IMR-90 (cell line): ENCODE measurements around the gene ARSB. TPM values are rescaled to one million over a fixed set of nuclear protein-coding genes. Genes with fewer than 3 reads are reported as not detected.

Source experiments
- ATAC-seq: fragments of 200-7000 bp; cut with Tn5 transposase; 2 replicates; pipeline ENCODE4 v1.9.1; 2020; ENCODE audit warnings: low read depth, mild to moderate bottlenecking, moderate library complexity
- BruUV-seq: library from RNA; stranded (reverse); fragments of 400-500 nt; replicated peaks from 2 replicates; lab custom pipeline; 2021; lab: Mats Ljungman, UMichigan
- CTCF ChIA-PET: fragments of 300-600 bp; formaldehyde crosslinking; extraction: SDS; loops from one replicate; lab custom pipeline; 2021; ENCODE audit warnings: antibody characterized with exemption; lab: Yijun Ruan, JAX
- POLR2A ChIA-PET: fragments of 300-600 bp; sonication (Branson Sonifier 250); formaldehyde crosslinking; loops from one replicate; lab custom pipeline; 2022; ENCODE audit warnings: antibody characterized with exemption; ENCODE audit not compliant: unreplicated experiment; lab: Charles Lee
- DNase-seq: peaks from one replicate; pipeline ENCODE4 v3.0.0; 2013
- H2AFZ ChIP-seq: replicated peaks from 2 replicates; pipeline ENCODE3; 2013; ENCODE audit warnings: low read length, mild to moderate bottlenecking; ENCODE audit not compliant: poor library complexity
- H2AK5ac ChIP-seq: 2 replicates; pipeline ENCODE4 v1.6.1; 2013; ENCODE audit warnings: low read depth, low read length, inconsistent platforms
- H2AK9ac ChIP-seq: replicated peaks from 2 replicates; pipeline ENCODE3; 2013; ENCODE audit warnings: mild to moderate bottlenecking, low read depth, low read length, moderate library complexity; ENCODE audit not compliant: poor library complexity
- H2BK120ac ChIP-seq: 2 replicates; pipeline ENCODE4 v1.6.1; 2013; ENCODE audit warnings: low read depth, low read length, inconsistent platforms
- H2BK15ac ChIP-seq: 3 replicates; pipeline ENCODE4 v1.6.1; 2013; ENCODE audit warnings: low read depth, low read length, inconsistent platforms
- H2BK20ac ChIP-seq: 2 replicates; pipeline ENCODE4 v1.6.1; 2013; ENCODE audit warnings: low read depth, mild to moderate bottlenecking, inconsistent platforms, low read length, moderate library complexity
- H2BK5ac ChIP-seq: 2 replicates; pipeline ENCODE4 v1.6.1; 2013; ENCODE audit warnings: mild to moderate bottlenecking, low read depth, low read length, inconsistent platforms; ENCODE audit not compliant: poor library complexity, severe bottlenecking
- H3K14ac ChIP-seq: replicated peaks from 2 replicates; pipeline ENCODE4 v1.6.1; 2013; ENCODE audit warnings: low read depth, low read length, inconsistent platforms
- H3K18ac ChIP-seq: 2 replicates; pipeline ENCODE4 v1.6.1; 2013; ENCODE audit warnings: low read depth, low read length, control low read depth
- H3K23ac ChIP-seq: 2 replicates; pipeline ENCODE4 v1.6.1; 2013; ENCODE audit warnings: low read depth, low read length, inconsistent platforms
- H3K27ac ChIP-seq: 2 replicates; pipeline ENCODE4 v1.5.1; 2013; ENCODE audit warnings: mild to moderate bottlenecking, control low read depth, low read length; ENCODE audit not compliant: insufficient read depth
- H3K27me3 ChIP-seq: 2 replicates; pipeline ENCODE4 v1.6.1; 2013; ENCODE audit warnings: low read length; ENCODE audit not compliant: control insufficient read depth, insufficient read depth
- H3K36me3 ChIP-seq: 2 replicates; pipeline ENCODE4 v1.6.1; 2013; ENCODE audit warnings: low read length, mixed read lengths; ENCODE audit not compliant: control insufficient read depth, insufficient read depth
- H3K4ac ChIP-seq: 2 replicates; pipeline ENCODE4 v1.6.1; 2013; ENCODE audit warnings: low read depth, low read length, inconsistent platforms
- H3K4me1 ChIP-seq: 2 replicates; pipeline ENCODE4 v1.6.1; 2013; ENCODE audit warnings: low read length, mixed read lengths; ENCODE audit not compliant: control insufficient read depth, insufficient read depth
- H3K4me2 ChIP-seq: 2 replicates; pipeline ENCODE4 v1.6.1; 2013; ENCODE audit warnings: low read depth, mild to moderate bottlenecking, control low read depth, low read length, moderate library complexity
- H3K4me3 ChIP-seq: 2 replicates; pipeline ENCODE4 v1.5.1; 2013; ENCODE audit warnings: low read depth, mild to moderate bottlenecking, control low read depth, low read length, moderate library complexity; ENCODE audit not compliant: insufficient read depth
- H3K56ac ChIP-seq: 2 replicates; pipeline ENCODE4 v1.6.1; 2013; ENCODE audit warnings: low read length, inconsistent platforms; ENCODE audit not compliant: insufficient read depth; ENCODE audit errors: extremely low read depth
- H3K79me1 ChIP-seq, 2 experiments: 2 replicates each; pipeline ENCODE4 v1.6.1; 2013; ENCODE audit warnings: low read length in 2 of 2, inconsistent platforms in 1 of 2, low read depth in 1 of 2
- H3K9ac ChIP-seq: 2 replicates; pipeline ENCODE4 v1.6.1; 2013; ENCODE audit warnings: low read depth, low read length, control low read depth
- H3K9me1 ChIP-seq: 2 replicates; pipeline ENCODE4 v1.6.1; 2013; ENCODE audit warnings: low read length, inconsistent platforms; ENCODE audit not compliant: insufficient read depth
- H3K9me3 ChIP-seq: 2 replicates; pipeline ENCODE4 v1.6.1; 2013; ENCODE audit warnings: low read length; ENCODE audit not compliant: control insufficient read depth, insufficient read depth
- H4K20me1 ChIP-seq: 2 replicates; pipeline ENCODE4 v1.6.1; 2013; ENCODE audit warnings: low read length, inconsistent platforms; ENCODE audit not compliant: insufficient read depth
- H4K5ac ChIP-seq: 2 replicates; pipeline ENCODE4 v1.6.1; 2013; ENCODE audit warnings: mild to moderate bottlenecking, low read depth, low read length, control low read depth
- H4K8ac ChIP-seq, 2 experiments: 2 replicates each; pipeline ENCODE4 v1.6.1; 2013; ENCODE audit warnings: low read depth in 2 of 2, low read length in 2 of 2, control low read depth in 1 of 2, inconsistent platforms in 1 of 2
- H4K91ac ChIP-seq: 2 replicates; pipeline ENCODE4 v1.6.1; 2013; ENCODE audit warnings: low read depth, low read length, inconsistent platforms; ENCODE audit not compliant: insufficient read depth
- BHLHE40 ChIP-seq: fragments of 150-350 bp; IDR thresholded peaks from 2 replicates; pipeline ENCODE4 v1.6.1; 2016; ENCODE audit warnings: mild to moderate bottlenecking, low read depth, low read length
- RAD21 ChIP-seq: IDR thresholded peaks from 2 replicates; pipeline ENCODE4 v1.6.1; 2012; ENCODE audit warnings: low read length, improper control_type of control experiment
- WGBS, 2 experiments: methylation state at CpG; one replicate each; pipeline versions ENCODE4 v1.1.5 to v1.1.7; 2013; ENCODE audit warnings: missing lambda C conversion rate in 2 of 2; ENCODE audit not compliant: insufficient read length in 1 of 2; ENCODE audit errors: extremely low coverage in 2 of 2; 5-methylcytosine and 5-hydroxymethylcytosine counted together
- dilution Hi-C: fragments of 300-500 bp; cut with HindIII; formaldehyde crosslinking; loops from one replicate; pipeline ENCODE4 v1.14.3; 2018; ENCODE audit warnings: low sequenced_read_pairs; ENCODE audit not compliant: unreplicated experiment
- in situ Hi-C: fragments of 300-500 bp; cut with MboI; formaldehyde crosslinking; loops from 3 replicates; pipeline ENCODE4 v1.14.3; 2019; ENCODE audit warnings: low sequenced_read_pairs, inconsistent platforms, mixed read lengths
- intact Hi-C: fragments of 100-400 bp; cut with micrococcal nuclease; formaldehyde crosslinking; loops from 2 replicates; pipeline ENCODE4 v1.10.0; 2022
- polyA plus RNA-seq, 3 experiments: library from polyadenylated mRNA; depleted of rRNA; stranded (reverse); fragments of >200 nt; gene quantifications; 2 replicates each; pipeline ENCODE4 v1.2.3, GENCODE V29; 2012; ENCODE audit warnings: low replicate concordance in 1 of 3
- total RNA-seq: library from RNA; depleted of rRNA; stranded (reverse); fragments of >200 nt; gene quantifications from 2 replicates; pipeline ENCODE4 v1.2.3, GENCODE V29; 2012
- TF ChIP-seq, protein P1 (sequence below): fragments of 150-350 bp; IDR thresholded peaks from 2 replicates; pipeline ENCODE4 v1.6.1; 2017; ENCODE audit warnings: mild to moderate bottlenecking, antibody characterized with exemption, low read length, low read depth

ARSB gene
- total and polyA plus RNA-seq, 2 of the 4 experiments (the other 2 are of a cell fraction), result 16.0 to 16.3 TPM

DNA sequence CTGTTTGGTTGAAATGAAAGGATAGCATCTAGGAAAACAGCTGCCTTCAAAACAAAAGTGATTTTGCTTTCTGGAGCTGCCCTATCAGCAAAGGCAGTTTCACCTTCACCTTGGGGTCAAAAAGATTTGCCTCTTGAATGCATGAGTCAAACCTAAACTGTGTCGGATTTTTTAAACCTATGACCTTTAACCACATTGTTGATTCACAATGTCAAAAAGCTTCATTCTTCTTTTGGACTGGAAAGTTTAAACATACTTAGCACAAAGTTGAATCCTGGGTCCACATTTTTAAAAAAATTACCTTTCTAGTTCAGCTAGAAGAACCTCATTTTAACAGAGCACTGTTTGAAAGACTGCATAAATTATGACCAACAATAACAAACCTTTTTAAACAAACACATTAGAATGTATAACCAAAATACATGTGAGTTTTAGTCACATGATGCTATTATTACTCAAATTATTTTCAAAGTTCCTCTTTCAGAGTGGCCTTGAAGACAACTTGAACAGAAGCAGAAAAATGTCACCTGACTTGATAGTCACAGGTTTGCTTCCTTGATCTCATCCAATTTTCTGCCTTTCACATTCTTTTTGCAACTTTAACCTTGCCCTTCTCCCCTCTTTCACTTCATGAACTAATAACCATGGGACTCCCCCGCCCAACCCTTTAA, 226.8 kb downstream of the ARSB start:
- in situ Hi-C loops (no loop called here), dilution Hi-C loops (no loop called here), intact Hi-C loops (loop anchor here (5.0 kb wide), 1 partner anchor 209 kb away; no protein-coding TSS in a partner anchor)
- H3K4me2 ChIP-seq, result 0 out of 2 replicates have a peak overlapping the region, but pooled peaks have one; percentile 23
- H2BK120ac ChIP-seq, result peak overlapping the region; percentile 30; the same call in 1 of the 2 replicates
- TF ChIP-seq, protein P1, sequence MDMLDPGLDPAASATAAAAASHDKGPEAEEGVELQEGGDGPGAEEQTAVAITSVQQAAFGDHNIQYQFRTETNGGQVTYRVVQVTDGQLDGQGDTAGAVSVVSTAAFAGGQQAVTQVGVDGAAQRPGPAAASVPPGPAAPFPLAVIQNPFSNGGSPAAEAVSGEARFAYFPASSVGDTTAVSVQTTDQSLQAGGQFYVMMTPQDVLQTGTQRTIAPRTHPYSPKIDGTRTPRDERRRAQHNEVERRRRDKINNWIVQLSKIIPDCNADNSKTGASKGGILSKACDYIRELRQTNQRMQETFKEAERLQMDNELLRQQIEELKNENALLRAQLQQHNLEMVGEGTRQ, result peak; percentile 39; the same call in 1 of the 2 replicates
- TF ChIP-seq RAD21, result no peak
- TF ChIP-seq BHLHE40, result peak; percentile 10; the same call in 1 of the 2 replicates
- POLR2A ChIA-PET, result interaction anchor here (0.6 kb wide), 1 partner anchor 186 kb away, joined by 3 read pairs; no protein-coding TSS in a partner anchor
- no peak overlapping the region for H2BK15ac ChIP-seq
- DNase-seq (peak; percentile 84), ATAC-seq (peak; percentile 71)
- H3K4ac ChIP-seq, result no peak overlapping the region
- no peak overlapping the region for H2AK9ac ChIP-seq
- no peak overlapping the region for H3K4me3 ChIP-seq
- CTCF ChIA-PET, result no interaction called here
- H4K91ac ChIP-seq, result no peak overlapping the region
- no peak overlapping the region for H2AK5ac ChIP-seq
- H3K9me3 ChIP-seq, result no peaks in the 10 kb centered on the region; the same call in 1 of the 2 replicates
- no TSS peak for BruUV-seq
- no peaks in the 10 kb centered on the region; the same call in 1 of the 2 replicates for H4K20me1 ChIP-seq
- H4K5ac ChIP-seq, result no peak overlapping the region; the same call in 1 of the 2 replicates
- H3K23ac ChIP-seq, result no peak overlapping the region
- WGBS, 2 experiments, result 0% methylated on average over 1 of the region's 2 CpGs; no CpG with 5 or more reads in 1 of the 2 experiments
- no peak overlapping the region for H3K9ac ChIP-seq
- H3K27me3 ChIP-seq, result peaks cover 24% of the 10 kb centered on the region
- no peak overlapping the region for H2AFZ ChIP-seq
- H2BK5ac ChIP-seq, result no peak overlapping the region
- H3K9me1 ChIP-seq, result peaks cover 8% of the 10 kb centered on the region
- peaks cover 22% of the 10 kb centered on the region for H3K4me1 ChIP-seq
- H3K18ac ChIP-seq, result peak overlapping the region; percentile 76; the same call in 1 of the 2 replicates
- no peak overlapping the region for H4K8ac ChIP-seq
- no peaks in the 10 kb centered on the region for H3K79me1 ChIP-seq
- H2BK20ac ChIP-seq, result 0 out of 2 replicates have a peak overlapping the region, but pooled peaks have one; percentile 21
- H3K27ac ChIP-seq, result peak overlapping the region; percentile 72; the same call in 1 of the 2 replicates
- peak overlapping the region; percentile 41; the same call in 1 of the 2 replicates for H3K14ac ChIP-seq
- no peaks in the 10 kb centered on the region for H3K36me3 ChIP-seq
- H3K56ac ChIP-seq, result no peak overlapping the region
